K562 (cell line): ENCODE results near the gene MYH9. TPM values are rescaled to one million over a fixed set of nuclear protein-coding genes. Genes with fewer than 3 reads are reported as not detected.

Experiments
- ATAC-seq: fragments of 200-7000 bp; cut with Tn5 transposase; 3 replicates; pipeline ENCODE4 v1.9.1; 2020; ENCODE audit warnings: moderate library complexity
- BruUV-seq: library from RNA; stranded (reverse); fragments of 400-500 nt; replicated peaks from 2 replicates; lab custom pipeline; 2021; lab: Mats Ljungman, UMichigan
- CTCF ChIA-PET: fragments of 300-600 bp; formaldehyde crosslinking; extraction: SDS; loops from one replicate; lab custom pipeline; 2021; ENCODE audit warnings: low intra/inter-chr PET ratio; lab: Yijun Ruan, JAX
- POLR2A ChIA-PET: fragments of 300-600, 350-650 bp; sonication (Branson Sonifier 250); formaldehyde crosslinking; extraction: SDS; loops from one replicate; lab custom pipeline; 2021; ENCODE audit warnings: antibody characterized with exemption, inconsistent platforms; lab: Yijun Ruan, JAX
- DNase-seq, 4 experiments: peaks; one replicate each; pipeline versions ENCODE4 v3.0.0 to v3.0.0-alpha.2; 2011 to 2018; ENCODE audit warnings: low spot score in 3 of 4, mixed read lengths in 3 of 4; ENCODE audit errors: extremely low read depth in 1 of 4
- FAIRE-seq: peaks from 2 replicates; lab custom pipeline; 2011; peaks lifted over from hg19 to GRCh38; lab: Jason Lieb, UNC
- H2AFZ ChIP-seq: 2 replicates; pipeline ENCODE4 v1.6.0; 2011; ENCODE audit warnings: low read depth, low read length, control low read depth, inconsistent platforms
- H3K27ac ChIP-seq: fragments of 200-600 bp; 3 replicates; pipeline ENCODE4 v1.8.0; 2011; ENCODE audit warnings: low read depth, mild to moderate bottlenecking, control low read depth, inconsistent platforms, low read length, moderate library complexity, mixed read lengths; ENCODE audit errors: extremely low read depth
- H3K27me3 ChIP-seq, 2 experiments: fragments of 300-600 bp in 1 of 2; 2 replicates in 1 of 2; 3 replicates in 1 of 2; pipeline versions ENCODE4 v1.6.0 to v1.8.0; 2011; ENCODE audit warnings: inconsistent platforms in 2 of 2, low read length in 2 of 2, mild to moderate bottlenecking in 1 of 2, mixed read lengths in 1 of 2, moderate library complexity in 1 of 2; ENCODE audit not compliant: control insufficient read depth in 2 of 2, insufficient read depth in 2 of 2
- H3K36me3 ChIP-seq: fragments of 300-600 bp; 3 replicates; pipeline ENCODE4 v1.8.0; 2011; ENCODE audit warnings: mild to moderate bottlenecking, low read length, inconsistent platforms; ENCODE audit not compliant: control insufficient read depth, insufficient read depth
- H3K4me1 ChIP-seq, 2 experiments: fragments of 200-600 bp in 1 of 2; replicated peaks in 1 of 2; 2 replicates in 1 of 2; 3 replicates in 1 of 2; pipeline versions ENCODE4 v1.5.1 to v1.8.0; 2011; ENCODE audit warnings: inconsistent platforms in 2 of 2, low read length in 2 of 2, mild to moderate bottlenecking in 1 of 2, mixed read lengths in 1 of 2, moderate library complexity in 1 of 2; ENCODE audit not compliant: control insufficient read depth in 2 of 2, insufficient read depth in 2 of 2
- H3K4me2 ChIP-seq: 2 replicates; pipeline ENCODE4 v1.6.1; 2011; ENCODE audit warnings: low read length, control low read depth, inconsistent platforms, mixed read lengths; ENCODE audit not compliant: insufficient read depth
- H3K4me3 ChIP-seq: fragments of 200-600 bp; sonication (generic), shearing (Covaris generic); 2 replicates; pipeline ENCODE4 v1.5.1; 2016; ENCODE audit warnings: control low read depth, inconsistent platforms
- H3K79me2 ChIP-seq: fragments of 200-600 bp; 3 replicates; pipeline ENCODE4 v1.8.0; 2011; ENCODE audit warnings: low read length, inconsistent platforms; ENCODE audit not compliant: control insufficient read depth, insufficient read depth
- H3K9ac ChIP-seq, 2 experiments: 2 replicates each; pipeline versions ENCODE4 v1.6.0 to v1.6.1; 2011; ENCODE audit warnings: low read depth in 2 of 2, low read length in 2 of 2, control low read depth in 1 of 2, inconsistent platforms in 1 of 2, mild to moderate bottlenecking in 1 of 2, mixed read lengths in 1 of 2; ENCODE audit not compliant: insufficient read depth in 1 of 2
- H3K9me1 ChIP-seq: one replicate; pipeline ENCODE4 v1.6.0; 2011; ENCODE audit warnings: inconsistent platforms, mild to moderate bottlenecking, low read length, moderate library complexity; ENCODE audit not compliant: control insufficient read depth, insufficient read depth
- H3K9me3 ChIP-seq: replicated peaks from 2 replicates; pipeline ENCODE4 v1.5.1; 2011; ENCODE audit warnings: low read depth, low read length, inconsistent platforms; ENCODE audit not compliant: control insufficient read depth, insufficient read depth
- H4K20me1 ChIP-seq: replicated peaks from 2 replicates; pipeline ENCODE4 v1.6.1; 2011; ENCODE audit warnings: low read length, inconsistent platforms, mixed read lengths; ENCODE audit not compliant: control insufficient read depth, insufficient read depth
- ATF7 ChIP-seq: fragments of 450-650 bp; IDR thresholded peaks from 2 replicates; pipeline ENCODE4 v1.7.1; 2014; ENCODE audit warnings: mild to moderate bottlenecking, moderate library complexity
- CBX1 ChIP-seq: sonication (generic); IDR thresholded peaks from 2 replicates; pipeline ENCODE4 v1.6.1; 2016; ENCODE audit warnings: antibody characterized with exemption, low read depth, mild to moderate bottlenecking
- CBX5 ChIP-seq: IDR thresholded peaks from 2 replicates; pipeline ENCODE4 v1.6.1; 2014; ENCODE audit warnings: low read depth, borderline replicate concordance
- DDX20 ChIP-seq: fragments of 450-650 bp; IDR thresholded peaks from 2 replicates; pipeline ENCODE4 v1.6.1; 2016; ENCODE audit warnings: missing genetic modification characterization, low read depth, mild to moderate bottlenecking, missing compliant biosample characterization, moderate library complexity
- HLTF ChIP-seq: fragments of 450-650 bp; IDR thresholded peaks from 2 replicates; pipeline ENCODE4 v1.6.1; 2016
- LARP7 ChIP-seq: fragments of 450-650 bp; IDR thresholded peaks from 2 replicates; pipeline ENCODE4 v1.6.1; 2016
- NCOA4 ChIP-seq: fragments of 450-650 bp; IDR thresholded peaks from 2 replicates; pipeline ENCODE4 v1.6.1; 2018; ENCODE audit warnings: mild to moderate bottlenecking; ENCODE audit not compliant: partially characterized antibody
- PYGO2 ChIP-seq: fragments of 450-650 bp; IDR thresholded peaks from 2 replicates; pipeline ENCODE4 v1.6.1; 2016; ENCODE audit warnings: mild to moderate bottlenecking, missing genetic modification characterization, moderate library complexity, missing compliant biosample characterization
- ZKSCAN1 ChIP-seq: fragments of 150-350 bp; IDR thresholded peaks from 2 replicates; pipeline ENCODE4 v1.6.1; 2016; ENCODE audit warnings: low read depth, low read length
- ZNF212 ChIP-seq: fragments of 450-650 bp; formaldehyde crosslinking; IDR thresholded peaks from 2 replicates; pipeline ENCODE4 v1.4.0; 2020; ENCODE audit warnings: mild to moderate bottlenecking
- ZNF707 ChIP-seq: fragments of 250-450 bp; sonication (Bioruptor Pico); conservative IDR thresholded peaks from 2 replicates; pipeline ENCODE4 v1.8.0; 2022; ENCODE audit warnings: inconsistent platforms, mild to moderate bottlenecking, moderate library complexity
- WGBS: fragments of 100-300 bp; shearing (Covaris generic); methylation state at CpG from one replicate; pipeline ENCODE4 v1.1.6; 2016; ENCODE audit warnings: low coverage, mixed read lengths; ENCODE audit not compliant: insufficient coverage; ENCODE audit errors: missing lambda C conversion rate; 5-methylcytosine and 5-hydroxymethylcytosine counted together
- in situ Hi-C: fragments of 300-500 bp; cut with MboI; formaldehyde crosslinking; loops from 4 replicates; pipeline ENCODE4 v1.15.0; 2018; ENCODE audit warnings: inconsistent platforms, mixed read lengths
- intact Hi-C: fragments of 100-400 bp; cut with micrococcal nuclease; formaldehyde crosslinking; loops from 2 replicates; pipeline ENCODE4 v1.14.2; 2022
- polyA plus RNA-seq, 8 experiments: library from polyadenylated mRNA; depleted of rRNA in 4 of 8; stranded (reverse) in 5 of 8; unstranded in 3 of 8; fragments of >200 nt; fragmentation: Nextera tagmentation in 2 of 8; fragmentation: Illumina TruSeq in 1 of 8; extraction: Ambion mirVana in 2 of 8; extraction: Trizol in 1 of 8; gene quantifications; 2 replicates each; pipeline versions ENCODE4 v1.2.1 to v1.2.3, GENCODE V29; 2011 to 2014; ENCODE audit warnings: inconsistent platforms in 1 of 8, missing spikeins in 1 of 8
- total RNA-seq, 7 experiments: library from RNA; depleted of rRNA in 6 of 7; stranded (reverse); fragments of >200 nt in 6 of 7; fragmentation: Illumina TruSeq in 2 of 7; extraction: Trizol in 2 of 7; gene quantifications; 2 replicates each; pipeline versions ENCODE4 v1.2.1 to v1.2.3, GENCODE V29; 2011 to 2021; ENCODE audit warnings: low replicate concordance in 1 of 7
- TF ChIP-seq, protein P1 (sequence below), 2 experiments: fragments of 450-650 bp; IDR thresholded peaks; 2 replicates each; pipeline ENCODE4 v1.6.1; 2016
- TF ChIP-seq, protein P2 (sequence below): fragments of 450-650 bp; IDR thresholded peaks from 2 replicates; pipeline ENCODE4 v1.6.1; 2017; ENCODE audit warnings: antibody characterized with exemption, mild to moderate bottlenecking
- TF ChIP-seq, protein P3 (sequence below): sonication (generic); formaldehyde crosslinking; IDR thresholded peaks from 2 replicates; pipeline ENCODE4 v1.8.0; 2022; ENCODE audit warnings: mild to moderate bottlenecking, missing genetic modification reagents, borderline replicate concordance

Gene MYH9
- total and polyA plus RNA-seq, 9 of the 15 experiments (the other 6 are each of a cell fraction or from before 2014, with no cell fraction given): 0.71 to 111 (median 24.6) TPM

DNA sequence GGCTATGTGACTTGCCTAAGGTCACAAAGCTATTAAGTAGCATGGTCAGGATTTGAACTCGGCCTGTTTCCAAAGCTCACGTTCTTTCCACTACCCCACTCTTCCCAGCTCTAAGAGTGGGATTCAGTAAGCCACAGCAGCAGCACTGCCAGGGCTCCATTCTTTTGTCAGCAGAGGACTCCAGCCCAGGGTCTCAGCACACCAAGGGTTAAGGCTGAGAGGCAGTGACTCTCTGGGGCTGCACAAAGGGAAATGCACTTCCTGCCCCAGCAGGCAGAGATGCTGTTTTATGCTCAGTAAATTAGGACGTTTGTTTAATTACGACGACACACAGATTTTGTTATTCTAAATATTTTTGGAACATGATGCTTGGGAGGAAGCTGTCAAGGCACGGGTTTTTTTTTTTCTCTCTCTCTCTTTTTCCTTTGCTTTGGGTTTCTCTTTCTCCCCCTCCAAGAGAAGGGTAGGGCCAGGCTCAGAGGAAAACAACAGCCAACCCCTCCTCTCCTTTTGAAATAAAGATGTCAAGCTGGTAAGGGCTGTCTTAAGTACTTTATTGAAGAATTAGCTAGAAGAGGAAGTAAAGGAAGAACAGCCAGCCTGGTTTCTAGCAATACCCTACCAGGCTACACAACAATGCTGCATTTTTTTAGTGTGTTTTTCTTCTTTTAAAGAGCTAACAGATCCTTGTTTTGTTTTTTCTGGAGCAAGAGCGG lies 2.8 kb downstream of the MYH9 start:
- ATAC-seq (no peak), FAIRE-seq (no peak), DNase-seq (no peak)
- peaks cover 63% of the 10 kb centered on the region for H3K79me2 ChIP-seq
- in situ Hi-C loops: no loop called here
- H3K9ac ChIP-seq: no peak overlapping the region; a peak in 1 of 4 replicates
- no peak overlapping the region for H3K4me2 ChIP-seq
- peaks cover 28% of the 10 kb centered on the region; the same call in 1 of the 2 replicates for H4K20me1 ChIP-seq
- 60% methylated on average over 6 of the region's 7 CpGs for WGBS
- TF ChIP-seq ZNF212 (CRISPR knock-in tag): no peak
- no peak for TF ChIP-seq HLTF
- no peak for TF ChIP-seq DDX20
- no peak for TF ChIP-seq ATF7
- TF ChIP-seq CBX1: no peak
- TF ChIP-seq, protein P1, sequence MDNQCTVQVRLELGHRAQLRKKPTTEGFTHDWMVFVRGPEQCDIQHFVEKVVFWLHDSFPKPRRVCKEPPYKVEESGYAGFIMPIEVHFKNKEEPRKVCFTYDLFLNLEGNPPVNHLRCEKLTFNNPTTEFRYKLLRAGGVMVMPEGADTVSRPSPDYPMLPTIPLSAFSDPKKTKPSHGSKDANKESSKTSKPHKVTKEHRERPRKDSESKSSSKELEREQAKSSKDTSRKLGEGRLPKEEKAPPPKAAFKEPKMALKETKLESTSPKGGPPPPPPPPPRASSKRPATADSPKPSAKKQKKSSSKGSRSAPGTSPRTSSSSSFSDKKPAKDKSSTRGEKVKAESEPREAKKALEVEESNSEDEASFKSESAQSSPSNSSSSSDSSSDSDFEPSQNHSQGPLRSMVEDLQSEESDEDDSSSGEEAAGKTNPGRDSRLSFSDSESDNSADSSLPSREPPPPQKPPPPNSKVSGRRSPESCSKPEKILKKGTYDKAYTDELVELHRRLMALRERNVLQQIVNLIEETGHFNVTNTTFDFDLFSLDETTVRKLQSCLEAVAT (IDR thresholded peaks at IDR 0.05): no peak
- TF ChIP-seq NCOA4: no peak
- no peak for TF ChIP-seq ZNF707 (CRISPR knock-in tag)
- TF ChIP-seq, protein P2, sequence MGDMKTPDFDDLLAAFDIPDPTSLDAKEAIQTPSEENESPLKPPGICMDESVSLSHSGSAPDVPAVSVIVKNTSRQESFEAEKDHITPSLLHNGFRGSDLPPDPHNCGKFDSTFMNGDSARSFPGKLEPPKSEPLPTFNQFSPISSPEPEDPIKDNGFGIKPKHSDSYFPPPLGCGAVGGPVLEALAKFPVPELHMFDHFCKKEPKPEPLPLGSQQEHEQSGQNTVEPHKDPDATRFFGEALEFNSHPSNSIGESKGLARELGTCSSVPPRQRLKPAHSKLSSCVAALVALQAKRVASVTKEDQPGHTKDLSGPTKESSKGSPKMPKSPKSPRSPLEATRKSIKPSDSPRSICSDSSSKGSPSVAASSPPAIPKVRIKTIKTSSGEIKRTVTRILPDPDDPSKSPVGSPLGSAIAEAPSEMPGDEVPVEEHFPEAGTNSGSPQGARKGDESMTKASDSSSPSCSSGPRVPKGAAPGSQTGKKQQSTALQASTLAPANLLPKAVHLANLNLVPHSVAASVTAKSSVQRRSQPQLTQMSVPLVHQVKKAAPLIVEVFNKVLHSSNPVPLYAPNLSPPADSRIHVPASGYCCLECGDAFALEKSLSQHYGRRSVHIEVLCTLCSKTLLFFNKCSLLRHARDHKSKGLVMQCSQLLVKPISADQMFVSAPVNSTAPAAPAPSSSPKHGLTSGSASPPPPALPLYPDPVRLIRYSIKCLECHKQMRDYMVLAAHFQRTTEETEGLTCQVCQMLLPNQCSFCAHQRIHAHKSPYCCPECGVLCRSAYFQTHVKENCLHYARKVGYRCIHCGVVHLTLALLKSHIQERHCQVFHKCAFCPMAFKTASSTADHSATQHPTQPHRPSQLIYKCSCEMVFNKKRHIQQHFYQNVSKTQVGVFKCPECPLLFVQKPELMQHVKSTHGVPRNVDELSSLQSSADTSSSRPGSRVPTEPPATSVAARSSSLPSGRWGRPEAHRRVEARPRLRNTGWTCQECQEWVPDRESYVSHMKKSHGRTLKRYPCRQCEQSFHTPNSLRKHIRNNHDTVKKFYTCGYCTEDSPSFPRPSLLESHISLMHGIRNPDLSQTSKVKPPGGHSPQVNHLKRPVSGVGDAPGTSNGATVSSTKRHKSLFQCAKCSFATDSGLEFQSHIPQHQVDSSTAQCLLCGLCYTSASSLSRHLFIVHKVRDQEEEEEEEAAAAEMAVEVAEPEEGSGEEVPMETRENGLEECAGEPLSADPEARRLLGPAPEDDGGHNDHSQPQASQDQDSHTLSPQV: no peak
- TF ChIP-seq, protein P3, sequence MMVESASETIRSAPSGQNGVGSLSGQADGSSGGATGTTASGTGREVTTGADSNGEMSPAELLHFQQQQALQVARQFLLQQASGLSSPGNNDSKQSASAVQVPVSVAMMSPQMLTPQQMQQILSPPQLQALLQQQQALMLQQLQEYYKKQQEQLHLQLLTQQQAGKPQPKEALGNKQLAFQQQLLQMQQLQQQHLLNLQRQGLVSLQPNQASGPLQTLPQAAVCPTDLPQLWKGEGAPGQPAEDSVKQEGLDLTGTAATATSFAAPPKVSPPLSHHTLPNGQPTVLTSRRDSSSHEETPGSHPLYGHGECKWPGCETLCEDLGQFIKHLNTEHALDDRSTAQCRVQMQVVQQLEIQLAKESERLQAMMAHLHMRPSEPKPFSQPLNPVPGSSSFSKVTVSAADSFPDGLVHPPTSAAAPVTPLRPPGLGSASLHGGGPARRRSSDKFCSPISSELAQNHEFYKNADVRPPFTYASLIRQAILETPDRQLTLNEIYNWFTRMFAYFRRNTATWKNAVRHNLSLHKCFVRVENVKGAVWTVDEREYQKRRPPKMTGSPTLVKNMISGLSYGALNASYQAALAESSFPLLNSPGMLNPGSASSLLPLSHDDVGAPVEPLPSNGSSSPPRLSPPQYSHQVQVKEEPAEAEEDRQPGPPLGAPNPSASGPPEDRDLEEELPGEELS (CRISPR knock-in tag): no peak
- TF ChIP-seq LARP7: no peak
- TF ChIP-seq PYGO2 (tag): no peak
- TF ChIP-seq CBX5: no peak
- TF ChIP-seq ZKSCAN1: no peak
- no peaks in the 10 kb centered on the region for H3K9me3 ChIP-seq
- ChIA-PET CTCF (no interaction called here), POLR2A (interaction anchor here (1.6 kb wide), 1 partner anchor 9 kb away, joined by 8 read pairs; no protein-coding TSS in a partner anchor)
- H3K27ac ChIP-seq: no peak overlapping the region; the same call in 2 of the 3 replicates
- no peaks in the 10 kb centered on the region for H3K9me1 ChIP-seq
- peaks cover 22% of the 10 kb centered on the region; the same call in 2 of the 3 replicates for H3K36me3 ChIP-seq
- no peak overlapping the region for H3K4me3 ChIP-seq
- H3K4me1 ChIP-seq: peaks cover 19 to 22% of the 10 kb centered on the region in 2 experiments; a peak in 4 of 5 replicates
- intact Hi-C loops: loop anchor here (5.0 to 10.0 kb wide), 2 partner anchors 37 to 70 kb away; no protein-coding TSS in a partner anchor
- H3K27me3 ChIP-seq: no peaks in the 10 kb centered on the region
- no peak overlapping the region for H2AFZ ChIP-seq
- BruUV-seq: no TSS peak
